AG09309 (cell line): ENCODE data around the gene CSGALNACT2.

Experiments
- DNase-seq: peaks from one replicate; pipeline ENCODE4 v3.0.0-alpha.2; 2010; ENCODE audit warnings: low read depth
- H3K4me3 ChIP-seq: 2 replicates; pipeline ENCODE4 v1.5.1; 2011; ENCODE audit warnings: mild to moderate bottlenecking, low read depth, low read length, moderate library complexity; ENCODE audit not compliant: control insufficient read depth
- CTCF ChIP-seq: IDR thresholded peaks from 2 replicates; pipeline ENCODE4 v1.5.1; 2011; ENCODE audit warnings: mild to moderate bottlenecking, low read depth, low read length, inconsistent platforms; ENCODE audit not compliant: insufficient read depth, control insufficient read depth; ENCODE audit errors: missing control alignments

The CSGALNACT2 gene

DNA sequence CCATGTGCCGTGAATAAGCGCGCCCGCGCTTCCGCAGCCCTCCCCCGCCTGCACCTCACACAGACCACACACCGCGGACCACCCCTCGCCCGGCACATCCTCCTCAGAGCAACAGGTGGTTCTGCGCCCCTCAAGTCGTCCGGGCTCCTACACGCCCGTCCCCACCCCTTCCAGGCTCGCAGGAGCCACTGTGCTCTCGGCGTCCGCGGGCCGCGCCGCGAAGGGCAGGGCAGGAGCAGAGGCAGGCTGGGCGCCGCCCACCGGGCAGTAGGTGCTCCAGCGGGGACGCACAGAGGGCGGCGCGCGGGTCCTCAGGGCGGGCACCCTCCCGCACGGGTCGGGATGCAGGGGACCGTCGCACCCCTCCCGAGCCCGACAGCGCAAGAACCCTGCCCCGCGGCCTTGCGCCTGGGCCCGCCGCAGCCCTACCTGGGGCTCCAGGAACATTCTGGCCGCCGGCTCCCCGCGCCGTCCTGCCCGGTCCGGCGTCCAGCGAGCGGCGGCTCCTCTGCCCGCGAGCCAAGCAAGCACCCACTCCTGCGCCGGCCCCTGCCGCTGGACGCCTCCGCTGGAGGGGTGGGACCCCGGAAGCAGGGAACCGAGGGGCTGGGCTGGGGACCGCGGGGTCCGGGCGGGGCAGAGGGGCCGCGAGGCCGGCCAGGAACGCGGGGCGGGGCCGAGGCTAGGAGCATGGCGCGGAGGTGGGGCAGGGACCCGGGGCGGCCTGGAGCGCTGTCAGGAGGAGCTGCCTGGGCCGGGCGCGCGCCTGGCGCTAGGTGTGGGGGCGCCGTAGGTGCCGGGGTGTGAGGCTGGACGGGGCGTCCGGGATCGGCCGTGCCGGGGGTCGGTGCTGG lies 91.2 kb downstream of the CSGALNACT2 start:
- TF ChIP-seq CTCF: no peak
- no peak overlapping the region for H3K4me3 ChIP-seq
- no peak for DNase-seq

DNA sequence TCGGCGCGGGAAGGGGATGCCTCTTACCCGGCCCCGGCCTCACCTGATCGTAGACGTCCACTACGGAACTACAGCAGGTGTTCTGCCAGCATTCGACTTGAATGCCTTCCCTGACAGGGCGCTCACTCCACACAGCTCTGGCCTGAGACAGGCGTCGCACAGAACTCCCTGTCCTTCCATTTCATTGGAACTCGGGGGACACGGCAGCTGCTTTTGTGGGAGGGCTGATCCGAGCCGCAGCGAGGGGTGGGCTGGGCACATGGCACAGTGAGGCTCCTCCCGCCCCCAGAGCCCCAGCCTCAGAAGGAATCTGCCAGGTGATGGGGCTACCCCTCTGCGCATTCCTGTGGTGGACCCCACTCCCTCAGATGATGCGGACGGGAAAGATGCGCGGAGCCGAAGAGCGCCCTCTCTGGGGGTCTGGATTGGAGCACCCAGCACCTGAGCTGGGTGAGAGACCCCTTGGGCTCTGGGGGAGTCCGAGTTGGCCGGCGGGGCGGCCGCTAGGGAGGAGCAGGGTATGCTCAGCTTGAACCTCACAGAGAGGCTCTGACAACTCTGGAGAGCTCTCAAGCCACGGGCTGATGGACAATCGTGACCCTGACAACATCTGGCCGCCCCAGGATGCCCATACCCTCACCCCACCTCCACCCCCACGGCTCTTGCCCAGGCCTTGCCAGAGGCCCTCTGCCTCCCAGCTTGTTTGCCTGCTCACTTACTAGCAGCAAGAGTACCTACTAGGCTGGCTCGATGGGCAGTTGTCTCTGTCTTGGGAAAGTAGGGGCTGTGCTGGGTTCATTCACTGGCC lies 92.1 kb downstream of the CSGALNACT2 start:
- no peak for TF ChIP-seq CTCF
- no peak for DNase-seq
- H3K4me3 ChIP-seq: no peak overlapping the region

DNA sequence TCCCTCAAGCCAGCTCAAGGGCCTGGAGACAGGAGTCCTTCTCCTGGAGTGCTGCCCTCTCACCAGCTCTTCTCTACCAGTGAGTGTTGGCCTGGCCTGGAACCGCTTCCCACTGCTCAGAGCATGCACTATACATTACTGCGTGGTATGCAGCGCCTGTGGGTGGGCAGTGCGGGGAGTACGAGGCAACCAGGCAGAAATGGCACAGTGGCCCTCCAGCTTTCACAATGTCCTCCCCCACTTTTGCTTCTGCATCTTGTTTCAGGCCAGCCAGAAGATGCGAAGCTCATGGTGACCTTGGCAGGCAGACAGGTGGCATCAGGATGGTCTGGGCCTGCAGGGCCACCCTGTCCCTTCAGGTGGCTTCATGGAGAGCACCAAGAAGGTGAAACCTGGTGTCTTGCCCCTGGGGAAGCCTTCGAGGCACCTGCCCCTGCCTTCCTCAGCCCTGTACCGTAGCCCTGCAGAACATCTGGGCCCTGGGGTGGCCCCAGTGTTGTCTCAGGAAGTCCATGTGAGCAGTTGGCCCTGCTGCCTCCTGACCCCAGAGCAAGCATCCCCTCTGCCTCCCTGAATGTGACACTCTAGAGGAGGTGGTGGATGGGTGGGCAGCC lies 92.8 kb downstream of the CSGALNACT2 start:
- no peak for DNase-seq
- TF ChIP-seq CTCF: no peak
- no peak overlapping the region for H3K4me3 ChIP-seq

GRCh38 chr10:43231523-43232078 lies 93.4 kb downstream of the CSGALNACT2 start:
- no peak for TF ChIP-seq CTCF
- no peak for DNase-seq
- no peak overlapping the region for H3K4me3 ChIP-seq

DNA sequence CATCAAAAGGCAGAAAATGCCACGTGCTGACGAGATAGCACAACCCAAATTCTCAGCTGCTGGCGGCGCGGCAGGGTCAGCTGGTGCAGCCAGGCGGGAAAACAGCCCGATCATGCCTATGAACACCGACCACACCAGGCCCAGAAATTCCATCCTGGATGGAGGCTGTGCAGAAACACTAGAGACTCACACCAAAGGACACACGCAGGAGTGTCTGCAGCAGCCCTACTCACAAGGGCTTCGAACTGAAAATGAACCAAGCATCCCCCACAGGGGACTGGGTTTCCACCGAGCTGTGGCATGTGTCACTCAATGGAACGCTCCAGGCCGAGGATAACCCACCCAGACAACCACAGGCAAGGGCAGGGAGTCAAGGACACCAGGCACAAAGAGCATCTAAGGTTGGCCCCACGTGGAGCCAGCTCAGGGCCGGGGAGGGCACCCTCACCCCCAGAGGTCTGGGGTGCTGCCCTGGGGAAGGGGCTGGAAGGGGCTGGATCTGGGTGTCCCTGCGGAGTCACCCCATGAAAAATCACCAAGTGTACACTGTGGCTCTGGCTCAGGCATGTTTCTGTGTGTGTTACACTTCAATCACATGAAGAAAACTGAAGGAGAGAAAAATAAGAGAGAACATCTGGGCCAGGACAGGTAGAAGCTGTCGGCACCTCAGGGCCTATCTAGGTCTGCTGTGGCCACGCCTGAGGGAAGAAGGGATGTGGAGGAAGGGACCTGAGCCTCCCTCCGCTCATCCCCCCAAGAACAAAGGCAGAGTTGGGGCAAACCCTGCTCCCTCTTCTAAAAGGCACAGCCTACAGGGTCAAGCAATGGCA lies 95.6 kb downstream of the CSGALNACT2 start:
- no peak for DNase-seq
- TF ChIP-seq CTCF: no peak
- H3K4me3 ChIP-seq: no peak overlapping the region
